Liver (tissue), 9 donors: Measurements from ENCODE around the gene PER2. TPM values are rescaled to one million over a fixed set of nuclear protein-coding genes. Genes with fewer than 3 reads are reported as not detected.

Experiments used
- DNase-seq: peaks from one replicate; pipeline ENCODE4 v3.0.0-alpha.2; 2017; ENCODE audit warnings: low spot score
- H3K27ac ChIP-seq, 2 donors: one replicate each; pipeline ENCODE4 v1.7.0; 2013; ENCODE audit warnings: inconsistent platforms in 2 of 2, low read length in 2 of 2, control low read depth in 1 of 2, low read depth in 1 of 2, mild to moderate bottlenecking in 1 of 2
- H3K27me3 ChIP-seq, 4 donors: one replicate each; pipeline versions ENCODE4 v1.6.1 to v1.7.0; 2013; ENCODE audit warnings: low read length in 3 of 4, inconsistent platforms in 1 of 4, mild to moderate bottlenecking in 1 of 4, moderate library complexity in 1 of 4; ENCODE audit not compliant: control insufficient read depth in 4 of 4, insufficient read depth in 4 of 4
- H3K36me3 ChIP-seq, 4 donors: one replicate each; pipeline versions ENCODE4 v1.6.1 to v1.7.0; 2013; ENCODE audit warnings: low read length in 3 of 4, mild to moderate bottlenecking in 3 of 4, low read depth in 1 of 4, moderate library complexity in 1 of 4; ENCODE audit not compliant: control insufficient read depth in 4 of 4, insufficient read depth in 3 of 4
- H3K4me1 ChIP-seq, 4 donors: one replicate each; pipeline versions ENCODE4 v1.6.1 to v1.7.0; 2013; ENCODE audit warnings: low read length in 3 of 4, mild to moderate bottlenecking in 3 of 4, moderate library complexity in 1 of 4; ENCODE audit not compliant: control insufficient read depth in 4 of 4, insufficient read depth in 4 of 4
- H3K4me3 ChIP-seq, 3 donors: one replicate each; pipeline versions ENCODE4 v1.6.1 to v1.7.0; 2013; ENCODE audit warnings: low read length in 3 of 3, control low read depth in 1 of 3, low read depth in 1 of 3, mild to moderate bottlenecking in 1 of 3
- H3K9ac ChIP-seq, 2 donors: one replicate each; pipeline ENCODE4 v1.7.0; 2013; ENCODE audit warnings: low read length in 2 of 2, mild to moderate bottlenecking in 2 of 2, moderate library complexity in 2 of 2, control low read depth in 1 of 2, low read depth in 1 of 2
- H3K9me3 ChIP-seq, 4 donors: one replicate each; pipeline versions ENCODE4 v1.6.1 to v1.7.0; 2013; ENCODE audit warnings: low read length in 3 of 4; ENCODE audit not compliant: control insufficient read depth in 4 of 4
- ATF3 ChIP-seq: IDR thresholded peaks from 2 replicates; pipeline ENCODE4 v1.6.1; 2016; ENCODE audit warnings: antibody characterized with exemption
- EGR1 ChIP-seq, 2 donors: IDR thresholded peaks; 2 replicates each; pipeline ENCODE4 v1.6.1; 2016 to 2018; ENCODE audit warnings: antibody characterized with exemption in 2 of 2, low read depth in 2 of 2
- FOXA1 ChIP-seq: IDR thresholded peaks from 2 replicates; pipeline ENCODE4 v1.6.1; 2016; ENCODE audit warnings: antibody characterized with exemption
- FOXA2 ChIP-seq: IDR thresholded peaks from 2 replicates; pipeline ENCODE4 v1.6.1; 2016; ENCODE audit warnings: antibody characterized with exemption
- GABPA ChIP-seq, 2 donors: IDR thresholded peaks in 1 of 2; conservative IDR thresholded peaks in 1 of 2; 2 replicates each; pipeline ENCODE4 v1.6.1; 2016; ENCODE audit warnings: antibody characterized with exemption in 2 of 2, mild to moderate bottlenecking in 1 of 2, moderate library complexity in 1 of 2
- HNF4A ChIP-seq, 2 donors: conservative IDR thresholded peaks; 2 replicates each; pipeline ENCODE4 v1.6.1; 2016; ENCODE audit warnings: antibody characterized with exemption in 2 of 2, mild to moderate bottlenecking in 2 of 2
- HNF4G ChIP-seq: IDR thresholded peaks from 2 replicates; pipeline ENCODE4 v1.6.1; 2016; ENCODE audit warnings: antibody characterized with exemption
- JUND ChIP-seq, 2 donors: IDR thresholded peaks; 2 replicates each; pipeline ENCODE4 v1.6.1; 2016; ENCODE audit warnings: antibody characterized with exemption in 2 of 2
- MAX ChIP-seq: IDR thresholded peaks from 2 replicates; pipeline ENCODE4 v1.6.1; 2016; ENCODE audit warnings: antibody characterized with exemption
- NR2F2 ChIP-seq: IDR thresholded peaks from 2 replicates; pipeline ENCODE4 v1.6.1; 2016; ENCODE audit warnings: antibody characterized with exemption
- RAD21 ChIP-seq, 2 donors: IDR thresholded peaks; 2 replicates each; pipeline ENCODE4 v1.6.1; 2016; ENCODE audit warnings: antibody characterized with exemption in 2 of 2, mild to moderate bottlenecking in 2 of 2
- RXRA ChIP-seq, 2 donors: IDR thresholded peaks; 2 replicates each; pipeline ENCODE4 v1.6.1; 2017 to 2018; ENCODE audit warnings: antibody characterized with exemption in 2 of 2, mild to moderate bottlenecking in 1 of 2
- SP1 ChIP-seq: IDR thresholded peaks from 2 replicates; pipeline ENCODE4 v1.6.1; 2018; ENCODE audit warnings: antibody characterized with exemption, mild to moderate bottlenecking
- TAF1 ChIP-seq: conservative IDR thresholded peaks from 2 replicates; pipeline ENCODE4 v1.6.1; 2016; ENCODE audit warnings: antibody characterized with exemption, mild to moderate bottlenecking
- YY1 ChIP-seq: IDR thresholded peaks from 2 replicates; pipeline ENCODE4 v1.6.1; 2016; ENCODE audit warnings: antibody characterized with exemption, mild to moderate bottlenecking
- WGBS: extraction: QIAGEN DNeasy Blood & Tissue Kit; methylation state at CpG from one replicate; pipeline ENCODE4 v1.1.7; 2013; 5-methylcytosine and 5-hydroxymethylcytosine counted together
- polyA plus RNA-seq, 2 donors: library from polyadenylated mRNA; stranded (reverse) in 1 of 2; unstranded in 1 of 2; fragments of 200-250 nt in 1 of 2; fragments of >200 nt in 1 of 2; fragmentation: Nextera tagmentation in 1 of 2; extraction: Ambion mirVana in 1 of 2; gene quantifications; one replicate each; pipeline versions ENCODE4 v1.2.1 to v1.2.3, GENCODE V29; 2013 to 2015
- total RNA-seq, 2 donors: library from RNA; depleted of rRNA; stranded (reverse); fragments of >200 nt; gene quantifications; one replicate each; pipeline ENCODE4 v1.2.3, GENCODE V29; 2014
- TF ChIP-seq, protein P1 (sequence below): IDR thresholded peaks from 2 replicates; pipeline ENCODE4 v1.6.1; 2016; ENCODE audit warnings: antibody characterized with exemption, mild to moderate bottlenecking
- TF ChIP-seq, protein P2 (sequence below): fragments of 150-350 bp; IDR thresholded peaks from 2 replicates; pipeline ENCODE4 v1.5.1; 2017; ENCODE audit warnings: improper control_type of control experiment, low read depth, low read length; ENCODE audit not compliant: missing input control
- TF ChIP-seq, protein P3 (sequence below): IDR thresholded peaks from 2 replicates; pipeline ENCODE4 v1.6.1; 2016; ENCODE audit warnings: antibody characterized with exemption
- donor health status: healthy.
- donor health status: healthy.
- donor health status: healthy.
- donor health status: healthy.
- donor health status: healthy.

The PER2 gene
- total and polyA plus RNA-seq, 4 donors: 1.1 to 12.5 (median 4.1) TPM

DNA sequence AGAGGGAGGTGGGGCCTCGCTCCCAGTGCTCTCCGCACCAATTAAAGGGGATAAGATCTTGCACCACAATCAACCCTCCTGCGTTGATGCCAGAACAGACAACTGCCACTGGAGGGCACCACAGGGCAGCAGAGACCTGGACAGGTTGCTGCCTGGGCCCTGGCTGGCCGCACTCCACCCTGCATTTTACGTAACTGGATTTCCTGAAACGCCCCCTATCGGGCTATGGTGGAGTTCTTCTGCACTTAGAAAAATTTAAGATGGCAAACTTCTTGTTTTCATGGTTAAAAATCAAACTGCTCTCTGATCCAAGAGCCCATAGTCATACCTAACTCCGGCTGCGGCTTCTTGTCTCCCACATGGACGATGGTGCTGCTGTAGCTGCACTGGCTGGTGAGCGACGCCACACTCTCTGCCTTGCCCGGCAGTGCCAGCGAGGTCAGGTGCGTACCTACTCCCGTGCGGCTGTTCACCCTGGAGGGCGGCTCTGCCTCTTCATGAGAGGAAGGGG, 31.8 kb downstream of the PER2 start:
- DNase-seq: peak; percentile 83
- Histone ChIP-seq H3K4me1 (peaks cover 0 to 20% (median 14%) of the 10 kb centered on the region in 4 donors), H3K4me3 (no peak overlapping the region), H3K27me3 (no peaks in the 10 kb centered on the region), H3K36me3 (peaks cover 9 to 68% (median 49%) of the 10 kb centered on the region in 4 donors), H3K9me3 (no peaks in the 10 kb centered on the region), H3K9ac (no peak overlapping the region), H3K27ac (peak overlapping the region in 1 of 2 donors; percentile 27)
- 34% methylated on average over 18 of the region's 18 CpGs for WGBS
- TF ChIP-seq, protein P1, sequence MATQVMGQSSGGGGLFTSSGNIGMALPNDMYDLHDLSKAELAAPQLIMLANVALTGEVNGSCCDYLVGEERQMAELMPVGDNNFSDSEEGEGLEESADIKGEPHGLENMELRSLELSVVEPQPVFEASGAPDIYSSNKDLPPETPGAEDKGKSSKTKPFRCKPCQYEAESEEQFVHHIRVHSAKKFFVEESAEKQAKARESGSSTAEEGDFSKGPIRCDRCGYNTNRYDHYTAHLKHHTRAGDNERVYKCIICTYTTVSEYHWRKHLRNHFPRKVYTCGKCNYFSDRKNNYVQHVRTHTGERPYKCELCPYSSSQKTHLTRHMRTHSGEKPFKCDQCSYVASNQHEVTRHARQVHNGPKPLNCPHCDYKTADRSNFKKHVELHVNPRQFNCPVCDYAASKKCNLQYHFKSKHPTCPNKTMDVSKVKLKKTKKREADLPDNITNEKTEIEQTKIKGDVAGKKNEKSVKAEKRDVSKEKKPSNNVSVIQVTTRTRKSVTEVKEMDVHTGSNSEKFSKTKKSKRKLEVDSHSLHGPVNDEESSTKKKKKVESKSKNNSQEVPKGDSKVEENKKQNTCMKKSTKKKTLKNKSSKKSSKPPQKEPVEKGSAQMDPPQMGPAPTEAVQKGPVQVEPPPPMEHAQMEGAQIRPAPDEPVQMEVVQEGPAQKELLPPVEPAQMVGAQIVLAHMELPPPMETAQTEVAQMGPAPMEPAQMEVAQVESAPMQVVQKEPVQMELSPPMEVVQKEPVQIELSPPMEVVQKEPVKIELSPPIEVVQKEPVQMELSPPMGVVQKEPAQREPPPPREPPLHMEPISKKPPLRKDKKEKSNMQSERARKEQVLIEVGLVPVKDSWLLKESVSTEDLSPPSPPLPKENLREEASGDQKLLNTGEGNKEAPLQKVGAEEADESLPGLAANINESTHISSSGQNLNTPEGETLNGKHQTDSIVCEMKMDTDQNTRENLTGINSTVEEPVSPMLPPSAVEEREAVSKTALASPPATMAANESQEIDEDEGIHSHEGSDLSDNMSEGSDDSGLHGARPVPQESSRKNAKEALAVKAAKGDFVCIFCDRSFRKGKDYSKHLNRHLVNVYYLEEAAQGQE: no peak
- TF ChIP-seq ATF3 (no peak), RXRA (IDR thresholded peaks at IDR 0.05) (peak; percentile 57 to 69), RAD21 (IDR thresholded peaks at IDR 0.05) (peak; percentile 97 to 98), YY1 (peak; percentile 82), SP1 (peak; percentile 12), NR2F2 (peak; percentile 10), HNF4G (no peak), TAF1 (no peak), MAX (no peak), EGR1 (IDR thresholded peaks at IDR 0.05; ENCODE audit: low read depth in 2 of 2) (no peak), JUND (IDR thresholded peaks at IDR 0.05) (no peak), FOXA2 (no peak), GABPA (IDR thresholded peaks at IDR 0.05 in 1 of 2, conservative IDR thresholded peaks at IDR 0.05 in 1 of 2) (no peak), HNF4A (conservative IDR thresholded peaks at IDR 0.05) (peak; percentile 36 to 40), FOXA1 (no peak)
- TF ChIP-seq, protein P2, sequence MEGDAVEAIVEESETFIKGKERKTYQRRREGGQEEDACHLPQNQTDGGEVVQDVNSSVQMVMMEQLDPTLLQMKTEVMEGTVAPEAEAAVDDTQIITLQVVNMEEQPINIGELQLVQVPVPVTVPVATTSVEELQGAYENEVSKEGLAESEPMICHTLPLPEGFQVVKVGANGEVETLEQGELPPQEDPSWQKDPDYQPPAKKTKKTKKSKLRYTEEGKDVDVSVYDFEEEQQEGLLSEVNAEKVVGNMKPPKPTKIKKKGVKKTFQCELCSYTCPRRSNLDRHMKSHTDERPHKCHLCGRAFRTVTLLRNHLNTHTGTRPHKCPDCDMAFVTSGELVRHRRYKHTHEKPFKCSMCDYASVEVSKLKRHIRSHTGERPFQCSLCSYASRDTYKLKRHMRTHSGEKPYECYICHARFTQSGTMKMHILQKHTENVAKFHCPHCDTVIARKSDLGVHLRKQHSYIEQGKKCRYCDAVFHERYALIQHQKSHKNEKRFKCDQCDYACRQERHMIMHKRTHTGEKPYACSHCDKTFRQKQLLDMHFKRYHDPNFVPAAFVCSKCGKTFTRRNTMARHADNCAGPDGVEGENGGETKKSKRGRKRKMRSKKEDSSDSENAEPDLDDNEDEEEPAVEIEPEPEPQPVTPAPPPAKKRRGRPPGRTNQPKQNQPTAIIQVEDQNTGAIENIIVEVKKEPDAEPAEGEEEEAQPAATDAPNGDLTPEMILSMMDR: peak; percentile 97
- TF ChIP-seq, protein P3, sequence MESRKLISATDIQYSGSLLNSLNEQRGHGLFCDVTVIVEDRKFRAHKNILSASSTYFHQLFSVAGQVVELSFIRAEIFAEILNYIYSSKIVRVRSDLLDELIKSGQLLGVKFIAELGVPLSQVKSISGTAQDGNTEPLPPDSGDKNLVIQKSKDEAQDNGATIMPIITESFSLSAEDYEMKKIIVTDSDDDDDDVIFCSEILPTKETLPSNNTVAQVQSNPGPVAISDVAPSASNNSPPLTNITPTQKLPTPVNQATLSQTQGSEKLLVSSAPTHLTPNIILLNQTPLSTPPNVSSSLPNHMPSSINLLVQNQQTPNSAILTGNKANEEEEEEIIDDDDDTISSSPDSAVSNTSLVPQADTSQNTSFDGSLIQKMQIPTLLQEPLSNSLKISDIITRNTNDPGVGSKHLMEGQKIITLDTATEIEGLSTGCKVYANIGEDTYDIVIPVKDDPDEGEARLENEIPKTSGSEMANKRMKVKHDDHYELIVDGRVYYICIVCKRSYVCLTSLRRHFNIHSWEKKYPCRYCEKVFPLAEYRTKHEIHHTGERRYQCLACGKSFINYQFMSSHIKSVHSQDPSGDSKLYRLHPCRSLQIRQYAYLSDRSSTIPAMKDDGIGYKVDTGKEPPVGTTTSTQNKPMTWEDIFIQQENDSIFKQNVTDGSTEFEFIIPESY: no peak
